Measurements from ENCODE around the gene MAP3K7.
"Not testable (repeated sequence)": the region's sequence is repeated elsewhere in the genome, so short reads cannot be mapped to it uniquely, and the experiment has no call there.

The MAP3K7 gene

GRCh38 chr6:90575267-90575666 is 11.6 kb downstream of the MAP3K7 start:
- DNase-seq, result no peak

DNA sequence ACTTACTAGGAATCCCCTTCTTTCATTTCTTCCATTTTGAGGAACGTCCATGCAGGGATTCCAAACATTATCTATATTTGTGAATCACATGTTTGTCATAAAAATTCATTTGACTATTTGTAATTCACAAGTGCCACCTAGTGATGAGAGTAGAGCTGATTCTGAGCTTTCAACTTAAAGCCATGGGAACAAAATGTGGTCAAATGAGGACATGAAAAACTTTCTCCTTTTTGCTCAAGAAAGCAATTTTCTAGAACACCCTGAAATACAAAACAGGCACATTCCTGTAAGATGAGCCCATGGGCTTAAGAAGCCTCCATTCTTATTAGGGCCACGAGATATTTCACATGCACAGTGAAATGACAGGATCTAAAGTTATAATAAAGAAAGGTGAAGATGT is 12.3 kb downstream of the MAP3K7 start:
- DNase-seq, result no peak

GRCh38 chr6:90573624-90574023 is 13.2 kb downstream of the MAP3K7 start:
- DNase-seq, result no peak

- DNase-seq, result no peak
These were observed 14.0 kb downstream of the MAP3K7 start for GRCh38 chr6:90572856-90573255.

- no peak for DNase-seq
These were observed 17.6 kb downstream of the MAP3K7 start for GRCh38 chr6:90569223-90569622.

- not testable (repeated sequence) for DNase-seq
These were observed 19.2 kb downstream of the MAP3K7 start for GRCh38 chr6:90567682-90568081.

DNA sequence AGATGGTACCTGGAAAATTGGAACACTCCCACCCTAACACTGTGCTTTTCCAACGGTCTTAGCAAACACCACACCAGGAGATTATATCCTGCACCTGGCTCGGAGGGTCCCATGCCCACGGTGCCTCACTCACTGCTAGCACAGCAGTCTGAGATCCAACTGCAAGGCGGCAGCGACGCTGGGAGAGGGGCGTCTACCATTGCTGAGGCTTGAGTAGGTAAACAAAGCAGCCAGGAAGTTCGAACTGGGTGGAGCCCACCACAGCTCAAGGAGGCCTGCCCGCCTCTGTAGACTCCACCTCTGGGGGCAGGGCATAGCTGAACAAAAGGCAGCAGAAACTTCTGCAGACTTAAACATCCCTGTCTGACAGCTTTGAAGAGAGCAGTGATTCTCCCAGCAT is 24.5 kb downstream of the MAP3K7 start:
- DNase-seq, result not testable (repeated sequence)

GRCh38 chr6:90559931-90560330 is 26.9 kb downstream of the MAP3K7 start:
- no peak for DNase-seq

- DNase-seq, result no peak
These were observed 29.9 kb downstream of the MAP3K7 start for GRCh38 chr6:90557006-90557405.

DNA sequence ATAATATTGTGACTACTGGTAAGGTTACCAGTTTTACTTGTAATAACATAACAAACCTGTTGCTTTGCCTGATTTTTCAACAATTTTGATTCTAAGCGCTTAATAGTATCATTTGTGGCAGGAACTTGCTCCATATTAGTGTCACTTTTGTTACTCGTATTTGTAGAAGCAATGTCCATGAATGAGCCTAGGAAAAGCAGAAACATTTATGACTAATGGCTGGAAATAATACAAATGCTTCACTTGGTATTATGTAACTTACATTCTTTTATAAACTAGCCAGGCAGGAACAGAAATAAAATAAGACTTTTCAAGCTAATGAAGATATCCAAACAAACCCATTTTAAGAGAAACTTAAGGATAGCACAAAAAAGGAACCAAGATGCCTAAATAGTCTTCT is 38.9 kb downstream of the MAP3K7 start:
- no peak for DNase-seq

DNA sequence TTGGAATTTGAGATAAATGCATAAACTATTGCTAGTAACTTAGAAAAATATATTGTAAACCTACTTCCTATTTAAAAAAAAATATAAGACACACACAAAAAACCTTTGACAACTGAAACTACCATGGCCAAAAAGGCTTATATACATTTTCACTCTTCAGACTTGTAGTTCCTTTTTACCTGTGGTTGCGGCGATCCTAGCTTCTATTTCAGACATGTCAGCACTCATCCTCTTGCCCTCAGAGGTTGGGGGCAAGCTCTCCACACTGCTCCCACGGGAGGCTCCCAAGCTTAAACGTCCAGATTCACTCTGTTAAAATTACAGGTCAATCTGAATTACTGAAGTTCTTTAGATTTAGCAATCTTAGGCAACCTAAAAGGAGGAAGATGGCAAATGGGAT is 39.8 kb downstream of the MAP3K7 start:
- DNase-seq, result no peak

DNA sequence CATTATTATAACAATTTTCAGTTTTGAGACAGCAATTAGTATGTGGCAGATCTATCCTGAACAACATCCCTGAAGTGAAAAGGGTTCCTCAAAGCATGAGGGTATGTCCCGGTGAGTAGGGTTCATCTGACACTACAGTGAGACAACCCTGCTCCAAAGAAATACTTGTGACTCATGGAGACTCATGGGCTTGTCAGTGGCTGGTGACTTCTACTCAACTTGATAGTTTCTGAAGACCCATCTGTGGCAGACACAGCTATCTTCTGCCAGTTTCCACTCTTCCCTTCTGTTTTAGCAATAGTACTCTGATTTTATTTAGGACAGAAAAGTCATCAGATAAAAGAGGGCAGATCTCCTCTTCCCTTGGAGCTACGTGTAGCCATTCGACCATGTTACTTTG is 41.4 kb downstream of the MAP3K7 start:
- no peak for DNase-seq

DNA sequence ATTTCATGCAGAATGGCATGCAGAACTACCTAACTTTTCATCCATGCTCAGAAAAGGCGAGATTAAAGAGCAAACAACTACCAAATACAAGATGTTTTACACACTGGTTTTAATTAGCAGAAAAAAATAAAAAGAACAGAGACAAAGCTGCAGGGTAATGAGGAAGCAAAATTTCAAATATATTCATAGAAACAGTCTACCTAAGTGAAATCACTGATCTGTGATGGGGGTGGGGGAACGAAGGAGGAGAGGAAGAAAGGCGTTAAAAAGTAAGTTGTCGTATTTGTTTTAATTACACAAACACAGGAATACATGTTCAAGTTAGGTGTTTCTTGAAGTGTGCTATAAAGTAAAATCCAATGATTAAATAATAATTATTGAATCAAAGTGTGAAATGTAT is 42.1 kb downstream of the MAP3K7 start:
- no peak for DNase-seq

- DNase-seq, result no peak
These were observed 42.8 kb downstream of the MAP3K7 start for GRCh38 chr6:90544081-90544480.

DNA sequence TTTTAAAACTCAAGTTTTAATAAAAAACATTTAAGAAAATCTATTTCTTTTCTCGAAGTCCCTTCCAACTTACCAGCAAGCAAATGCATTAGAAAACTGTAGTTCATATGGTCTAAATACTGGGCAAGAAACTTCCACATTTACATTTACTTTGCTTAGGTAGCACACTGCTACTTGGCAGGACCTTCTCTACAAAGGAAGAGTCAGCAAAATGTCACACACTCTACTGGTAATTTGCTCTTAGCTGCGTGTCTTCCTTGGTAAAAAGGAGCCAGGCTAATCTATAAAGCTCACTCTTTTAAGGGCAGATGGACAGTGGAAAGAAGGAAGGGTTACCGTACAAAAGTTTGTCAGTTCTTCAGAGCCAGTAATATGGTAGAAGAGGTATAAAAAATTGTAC is 45.7 kb downstream of the MAP3K7 start:
- DNase-seq, result no peak

- DNase-seq, result no peak
These were observed 48.4 kb downstream of the MAP3K7 start for GRCh38 chr6:90538278-90539046.

DNA sequence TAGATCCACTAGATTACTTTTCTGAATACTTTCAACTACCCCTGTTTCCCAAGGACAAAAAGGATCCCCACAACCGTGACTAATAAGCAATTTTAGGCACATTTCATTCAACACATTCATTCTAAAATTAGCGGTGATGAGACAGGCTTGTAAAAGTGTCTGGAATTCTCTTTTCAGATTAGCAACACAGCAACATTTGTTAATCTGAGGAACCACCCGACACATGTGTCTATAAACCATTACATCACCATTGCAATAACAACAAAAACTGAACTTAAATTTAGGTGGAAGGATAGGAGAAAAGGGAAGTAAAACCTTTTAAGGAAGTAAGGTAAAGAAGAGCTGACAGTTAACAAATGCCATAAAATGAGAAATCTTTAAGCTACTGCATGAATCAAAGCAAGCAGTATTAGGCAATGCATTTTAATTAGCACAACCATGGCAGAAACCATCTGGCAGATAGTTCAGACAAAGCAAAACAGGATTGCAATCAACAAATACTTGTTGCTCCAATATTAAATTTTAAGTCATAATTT is 49.1 kb downstream of the MAP3K7 start:
- DNase-seq, result no peak

DNA sequence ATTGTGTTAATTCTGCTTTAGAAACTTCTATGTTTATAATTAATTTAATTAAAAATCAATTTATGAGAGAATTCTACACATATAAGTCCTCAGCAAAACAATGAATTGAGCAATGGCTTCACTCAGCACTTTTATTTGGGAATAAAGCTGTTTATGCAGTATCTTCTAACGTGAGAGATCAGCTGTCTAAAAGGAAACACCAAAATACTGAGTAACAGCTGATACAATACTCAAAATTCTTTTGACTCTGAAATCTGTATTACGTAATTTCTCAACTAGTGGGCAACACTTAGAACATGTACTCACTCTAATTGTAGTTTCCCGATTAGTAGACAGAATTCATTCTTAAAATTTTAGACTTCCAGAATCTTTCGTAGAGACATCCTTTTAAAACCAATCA is 49.8 kb downstream of the MAP3K7 start:
- DNase-seq, result no peak

- no peak for DNase-seq
These were observed 50.4 kb downstream of the MAP3K7 start for GRCh38 chr6:90536520-90536919.

- DNase-seq, result peak; percentile 19
These were observed 52.4 kb downstream of the MAP3K7 start for GRCh38 chr6:90534337-90535025.

- peak; percentile 23 for DNase-seq
These were observed 53.1 kb downstream of the MAP3K7 start for GRCh38 chr6:90533615-90534336.

GRCh38 chr6:90530882-90531281 is 56.0 kb downstream of the MAP3K7 start:
- no peak for DNase-seq

DNA sequence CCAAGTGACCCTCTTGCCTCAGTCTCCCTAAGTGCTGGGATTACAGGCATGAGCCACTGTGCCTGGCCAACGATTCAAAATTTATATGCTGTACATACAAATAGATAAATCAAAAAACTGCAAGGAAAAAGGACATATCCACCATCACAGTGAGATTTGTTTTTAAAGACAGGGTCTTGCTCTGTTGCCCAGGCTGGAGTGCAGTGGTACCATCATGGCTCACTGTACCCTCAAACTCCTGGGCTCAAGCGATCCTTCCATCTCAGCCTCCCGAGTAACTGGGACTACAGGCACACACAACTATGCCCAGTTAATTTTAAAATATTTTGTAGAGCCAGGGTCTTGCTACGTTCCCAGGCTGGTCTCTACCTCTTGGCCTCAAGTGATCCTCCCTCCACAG is 61.5 kb downstream of the MAP3K7 start:
- DNase-seq, result no peak
